Panc1 (cell line): ENCODE data around the gene RORC.

Source experiments
- POLR2AphosphoS5 ChIP-seq: IDR thresholded peaks from 2 replicates; pipeline ENCODE4 v1.6.1; 2012; ENCODE audit warnings: mild to moderate bottlenecking, low read depth, low read length, moderate library complexity
- SIN3A ChIP-seq: IDR thresholded peaks from 2 replicates; pipeline ENCODE4 v1.6.1; 2012; ENCODE audit warnings: low read depth, mild to moderate bottlenecking, low read length, moderate library complexity, borderline replicate concordance; ENCODE audit not compliant: insufficient read depth
- TCF7L2 ChIP-seq: IDR thresholded peaks from 2 replicates; pipeline ENCODE4 v1.6.1; 2011; ENCODE audit warnings: mild to moderate bottlenecking, low read depth, low read length, inconsistent platforms
- TF ChIP-seq, protein P1 (sequence below): fragments of 450-650 bp; IDR thresholded peaks from 2 replicates; pipeline ENCODE4 v1.5.1; 2017; ENCODE audit warnings: mild to moderate bottlenecking
- TF ChIP-seq, protein P2 (sequence below), 2 experiments: IDR thresholded peaks; 2 replicates each; pipeline ENCODE4 v1.6.1; 2011 to 2012; ENCODE audit warnings: low read depth in 2 of 2, control low read depth in 1 of 2, low read length in 1 of 2, mild to moderate bottlenecking in 1 of 2, moderate library complexity in 1 of 2; ENCODE audit not compliant: insufficient read depth in 1 of 2

DNA sequence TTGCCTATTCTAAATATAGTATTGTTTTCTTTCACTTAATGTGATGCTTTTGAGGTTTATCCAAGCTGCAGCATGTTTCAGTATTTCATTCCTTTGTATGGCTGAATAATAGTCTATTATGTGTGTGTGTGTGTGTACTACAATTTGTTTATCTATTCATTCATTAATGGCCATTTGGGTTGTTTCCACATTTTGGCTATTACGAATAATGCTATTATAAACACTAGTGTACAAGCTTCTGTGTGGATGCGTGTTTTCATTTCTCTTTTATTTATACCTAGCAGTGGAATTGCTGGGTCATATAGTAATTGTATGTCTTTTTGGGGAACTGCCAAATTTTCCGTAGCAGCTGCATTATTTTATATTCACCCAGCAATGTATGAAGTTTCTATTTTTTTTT is 36.9 kb upstream of the RORC start:
- TF ChIP-seq, protein P1, sequence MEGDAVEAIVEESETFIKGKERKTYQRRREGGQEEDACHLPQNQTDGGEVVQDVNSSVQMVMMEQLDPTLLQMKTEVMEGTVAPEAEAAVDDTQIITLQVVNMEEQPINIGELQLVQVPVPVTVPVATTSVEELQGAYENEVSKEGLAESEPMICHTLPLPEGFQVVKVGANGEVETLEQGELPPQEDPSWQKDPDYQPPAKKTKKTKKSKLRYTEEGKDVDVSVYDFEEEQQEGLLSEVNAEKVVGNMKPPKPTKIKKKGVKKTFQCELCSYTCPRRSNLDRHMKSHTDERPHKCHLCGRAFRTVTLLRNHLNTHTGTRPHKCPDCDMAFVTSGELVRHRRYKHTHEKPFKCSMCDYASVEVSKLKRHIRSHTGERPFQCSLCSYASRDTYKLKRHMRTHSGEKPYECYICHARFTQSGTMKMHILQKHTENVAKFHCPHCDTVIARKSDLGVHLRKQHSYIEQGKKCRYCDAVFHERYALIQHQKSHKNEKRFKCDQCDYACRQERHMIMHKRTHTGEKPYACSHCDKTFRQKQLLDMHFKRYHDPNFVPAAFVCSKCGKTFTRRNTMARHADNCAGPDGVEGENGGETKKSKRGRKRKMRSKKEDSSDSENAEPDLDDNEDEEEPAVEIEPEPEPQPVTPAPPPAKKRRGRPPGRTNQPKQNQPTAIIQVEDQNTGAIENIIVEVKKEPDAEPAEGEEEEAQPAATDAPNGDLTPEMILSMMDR, result no peak
- TF ChIP-seq POLR2AphosphoS5 (no peak), SIN3A (no peak), TCF7L2 (no peak)
- TF ChIP-seq, protein P2, sequence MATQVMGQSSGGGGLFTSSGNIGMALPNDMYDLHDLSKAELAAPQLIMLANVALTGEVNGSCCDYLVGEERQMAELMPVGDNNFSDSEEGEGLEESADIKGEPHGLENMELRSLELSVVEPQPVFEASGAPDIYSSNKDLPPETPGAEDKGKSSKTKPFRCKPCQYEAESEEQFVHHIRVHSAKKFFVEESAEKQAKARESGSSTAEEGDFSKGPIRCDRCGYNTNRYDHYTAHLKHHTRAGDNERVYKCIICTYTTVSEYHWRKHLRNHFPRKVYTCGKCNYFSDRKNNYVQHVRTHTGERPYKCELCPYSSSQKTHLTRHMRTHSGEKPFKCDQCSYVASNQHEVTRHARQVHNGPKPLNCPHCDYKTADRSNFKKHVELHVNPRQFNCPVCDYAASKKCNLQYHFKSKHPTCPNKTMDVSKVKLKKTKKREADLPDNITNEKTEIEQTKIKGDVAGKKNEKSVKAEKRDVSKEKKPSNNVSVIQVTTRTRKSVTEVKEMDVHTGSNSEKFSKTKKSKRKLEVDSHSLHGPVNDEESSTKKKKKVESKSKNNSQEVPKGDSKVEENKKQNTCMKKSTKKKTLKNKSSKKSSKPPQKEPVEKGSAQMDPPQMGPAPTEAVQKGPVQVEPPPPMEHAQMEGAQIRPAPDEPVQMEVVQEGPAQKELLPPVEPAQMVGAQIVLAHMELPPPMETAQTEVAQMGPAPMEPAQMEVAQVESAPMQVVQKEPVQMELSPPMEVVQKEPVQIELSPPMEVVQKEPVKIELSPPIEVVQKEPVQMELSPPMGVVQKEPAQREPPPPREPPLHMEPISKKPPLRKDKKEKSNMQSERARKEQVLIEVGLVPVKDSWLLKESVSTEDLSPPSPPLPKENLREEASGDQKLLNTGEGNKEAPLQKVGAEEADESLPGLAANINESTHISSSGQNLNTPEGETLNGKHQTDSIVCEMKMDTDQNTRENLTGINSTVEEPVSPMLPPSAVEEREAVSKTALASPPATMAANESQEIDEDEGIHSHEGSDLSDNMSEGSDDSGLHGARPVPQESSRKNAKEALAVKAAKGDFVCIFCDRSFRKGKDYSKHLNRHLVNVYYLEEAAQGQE (IDR thresholded peaks at IDR 0.05; ENCODE audit: insufficient read depth in 1 of 2, low read depth in 2 of 2, low read length in 1 of 2), result no peak
